GM21528 (cell line): Measurements from ENCODE around the gene SULF2.
"Not testable (repeated sequence)": the region's sequence is repeated elsewhere in the genome, so short reads cannot be mapped to it uniquely, and the experiment has no call there.

Experiments used
- ATAC-seq: cut with Tn5 transposase; IDR thresholded peaks from one replicate; pipeline ENCODE4 v1.9.1; 2021; ENCODE audit warnings: mild to moderate bottlenecking, moderate library complexity; ENCODE audit not compliant: unreplicated experiment, low FRiP score

The SULF2 gene

GRCh38 chr20:47805951-47806350 is 20.7 kb upstream of the SULF2 start:
- no peak for ATAC-seq

- not testable (repeated sequence) for ATAC-seq
Observed at GRCh38 chr20:47804972-47805371, 19.7 kb upstream of the SULF2 start.

- ATAC-seq = not testable (repeated sequence)
Observed at GRCh38 chr20:47804224-47804825, 19.0 kb upstream of the SULF2 start.

GRCh38 chr20:47802975-47803374 is 17.7 kb upstream of the SULF2 start:
- no peak for ATAC-seq

GRCh38 chr20:47802226-47802920 is 17.1 kb upstream of the SULF2 start:
- no peak for ATAC-seq

GRCh38 chr20:47801759-47802158 is 16.5 kb upstream of the SULF2 start:
- ATAC-seq = no peak

- no peak for ATAC-seq
Observed at GRCh38 chr20:47801079-47801478, 15.8 kb upstream of the SULF2 start.

- ATAC-seq = no peak
Observed at GRCh38 chr20:47800623-47801022, 15.3 kb upstream of the SULF2 start.

- no peak for ATAC-seq
Observed at GRCh38 chr20:47799116-47799715, 13.9 kb upstream of the SULF2 start.

- ATAC-seq = no peak
Observed at GRCh38 chr20:47796971-47797370, 11.7 kb upstream of the SULF2 start.

GRCh38 chr20:47795214-47795907 is 10.1 kb upstream of the SULF2 start:
- ATAC-seq = no peak

- ATAC-seq = not testable (repeated sequence)
Observed at GRCh38 chr20:47794264-47794663, 9.0 kb upstream of the SULF2 start.

GRCh38 chr20:47792021-47792618 is 6.8 kb upstream of the SULF2 start:
- ATAC-seq = no peak

GRCh38 chr20:47791084-47791599 is 5.9 kb upstream of the SULF2 start:
- no peak for ATAC-seq

GRCh38 chr20:47790580-47790965 is 5.3 kb upstream of the SULF2 start:
- ATAC-seq = no peak

- ATAC-seq = no peak
Observed at GRCh38 chr20:47789764-47790579, 4.7 kb upstream of the SULF2 start.

GRCh38 chr20:47789081-47789763 is 3.9 kb upstream of the SULF2 start:
- ATAC-seq = no peak

- ATAC-seq = no peak
Observed at GRCh38 chr20:47788741-47789080, 3.4 kb upstream of the SULF2 start.

- no peak for ATAC-seq
Observed at GRCh38 chr20:47786765-47787107, 1.5 kb upstream of the SULF2 start.
